Measurements from ENCODE around the gene PLEKHG3. TPM values are rescaled to one million over a fixed set of nuclear protein-coding genes. Genes with fewer than 3 reads are reported as not detected.

The PLEKHG3 gene
- total and polyA plus RNA-seq, 2 donors (not counting 1 experiment from before 2014, with no cell fraction given), result 0.17 to 3.0 TPM

DNA sequence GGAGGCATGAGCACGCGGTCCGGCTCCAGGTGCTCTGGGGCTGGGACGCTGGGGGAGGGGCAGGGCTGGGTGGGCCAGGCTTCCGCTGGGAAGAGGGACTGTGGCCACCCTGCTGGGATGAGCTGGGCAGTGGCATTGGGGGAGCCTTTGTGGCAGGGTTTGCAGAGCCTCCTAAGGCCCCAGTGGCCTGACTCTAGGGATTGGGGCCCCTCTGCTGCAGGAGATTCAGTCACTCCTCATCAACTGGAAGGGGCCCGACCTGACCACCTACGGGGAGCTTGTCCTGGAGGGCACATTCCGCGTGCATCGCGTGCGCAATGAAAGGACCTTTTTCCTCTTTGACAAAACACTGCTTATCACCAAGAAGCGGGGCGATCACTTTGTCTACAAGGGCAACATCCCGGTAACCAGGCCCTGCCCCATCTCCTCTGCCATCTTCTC, 26.9 kb downstream of the PLEKHG3 start:
- H3K4me2 ChIP-seq (ENCODE audit: extremely low read depth, insufficient read depth, low read length), result no peak overlapping the region
- H2AFZ ChIP-seq (ENCODE audit: low read length), result no peak overlapping the region
- no peaks in the 10 kb centered on the region for H3K4me1 ChIP-seq (ENCODE audit: control insufficient read depth, extremely low read depth, insufficient read depth, low read length)
- H3K27me3 ChIP-seq (ENCODE audit: control insufficient read depth, insufficient read depth, low read length), result no peaks in the 10 kb centered on the region
- no peaks in the 10 kb centered on the region for H3K36me3 ChIP-seq (ENCODE audit: control insufficient read depth, insufficient read depth, low read length)
- no peak overlapping the region for H3K9ac ChIP-seq (ENCODE audit: insufficient read depth, low read length)
- no peaks in the 10 kb centered on the region for H3K79me2 ChIP-seq (ENCODE audit: control insufficient read depth, insufficient read depth, low read length)
- no peak overlapping the region for H3K27ac ChIP-seq (ENCODE audit: insufficient read depth, low read length)
- H3K9me3 ChIP-seq (ENCODE audit: control insufficient read depth, insufficient read depth, low read depth, low read length), result no peaks in the 10 kb centered on the region
- no peak for TF ChIP-seq EZH2 (IDR thresholded peaks at IDR 0.05; ENCODE audit: low read length, missing control alignments)
- TF ChIP-seq, protein P1, sequence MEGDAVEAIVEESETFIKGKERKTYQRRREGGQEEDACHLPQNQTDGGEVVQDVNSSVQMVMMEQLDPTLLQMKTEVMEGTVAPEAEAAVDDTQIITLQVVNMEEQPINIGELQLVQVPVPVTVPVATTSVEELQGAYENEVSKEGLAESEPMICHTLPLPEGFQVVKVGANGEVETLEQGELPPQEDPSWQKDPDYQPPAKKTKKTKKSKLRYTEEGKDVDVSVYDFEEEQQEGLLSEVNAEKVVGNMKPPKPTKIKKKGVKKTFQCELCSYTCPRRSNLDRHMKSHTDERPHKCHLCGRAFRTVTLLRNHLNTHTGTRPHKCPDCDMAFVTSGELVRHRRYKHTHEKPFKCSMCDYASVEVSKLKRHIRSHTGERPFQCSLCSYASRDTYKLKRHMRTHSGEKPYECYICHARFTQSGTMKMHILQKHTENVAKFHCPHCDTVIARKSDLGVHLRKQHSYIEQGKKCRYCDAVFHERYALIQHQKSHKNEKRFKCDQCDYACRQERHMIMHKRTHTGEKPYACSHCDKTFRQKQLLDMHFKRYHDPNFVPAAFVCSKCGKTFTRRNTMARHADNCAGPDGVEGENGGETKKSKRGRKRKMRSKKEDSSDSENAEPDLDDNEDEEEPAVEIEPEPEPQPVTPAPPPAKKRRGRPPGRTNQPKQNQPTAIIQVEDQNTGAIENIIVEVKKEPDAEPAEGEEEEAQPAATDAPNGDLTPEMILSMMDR (conservative IDR thresholded peaks at IDR 0.05 in 1 of 2, IDR thresholded peaks at IDR 0.05 in 1 of 2; ENCODE audit: low read depth in 1 of 2, low read length in 2 of 2), result no peak
- no peak for DNase-seq (ENCODE audit: low read depth in 2 of 2)
- H4K20me1 ChIP-seq (ENCODE audit: control insufficient read depth, extremely low read depth, insufficient read depth, low read length), result no peaks in the 10 kb centered on the region
- no peak overlapping the region for H3K4me3 ChIP-seq (replicated peaks in 1 of 4; ENCODE audit: control extremely low read depth in 1 of 4, insufficient read depth in 1 of 4, low read depth in 3 of 4, low read length in 4 of 4)

DNA sequence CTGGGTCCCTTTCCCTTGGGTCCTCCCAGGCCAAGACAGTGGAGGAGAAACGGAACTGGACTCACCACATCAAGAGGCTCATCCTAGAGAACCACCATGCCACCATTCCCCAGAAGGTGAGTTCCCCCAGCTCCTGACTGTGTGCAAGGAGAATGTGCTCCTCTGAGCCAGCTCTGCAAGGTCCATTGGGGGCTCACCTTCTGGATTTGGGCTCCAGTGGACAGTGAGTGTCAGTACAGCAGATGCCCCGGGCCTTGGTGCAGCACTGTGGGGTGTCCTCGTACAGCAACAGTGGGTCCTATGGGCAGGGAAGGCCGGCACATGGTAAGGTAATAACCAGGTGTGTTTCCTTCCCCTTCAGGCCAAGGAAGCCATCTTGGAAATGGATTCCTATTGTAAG, 27.8 kb downstream of the PLEKHG3 start:
- Histone ChIP-seq H3K4me3 (replicated peaks in 1 of 4; ENCODE audit: control extremely low read depth in 1 of 4, insufficient read depth in 1 of 4, low read depth in 3 of 4, low read length in 4 of 4) (no peak overlapping the region), H3K36me3 (ENCODE audit: control insufficient read depth, insufficient read depth, low read length) (no peaks in the 10 kb centered on the region), H3K9ac (ENCODE audit: insufficient read depth, low read length) (no peak overlapping the region), H3K27me3 (ENCODE audit: control insufficient read depth, insufficient read depth, low read length) (no peaks in the 10 kb centered on the region), H3K4me1 (ENCODE audit: control insufficient read depth, extremely low read depth, insufficient read depth, low read length) (no peaks in the 10 kb centered on the region), H3K79me2 (ENCODE audit: control insufficient read depth, insufficient read depth, low read length) (no peaks in the 10 kb centered on the region), H2AFZ (ENCODE audit: low read length) (no peak overlapping the region), H3K4me2 (ENCODE audit: extremely low read depth, insufficient read depth, low read length) (no peak overlapping the region), H4K20me1 (ENCODE audit: control insufficient read depth, extremely low read depth, insufficient read depth, low read length) (no peaks in the 10 kb centered on the region), H3K27ac (ENCODE audit: insufficient read depth, low read length) (no peak overlapping the region), H3K9me3 (ENCODE audit: control insufficient read depth, insufficient read depth, low read depth, low read length) (no peaks in the 10 kb centered on the region)
- no peak for DNase-seq (ENCODE audit: low read depth in 2 of 2)
- no peak for TF ChIP-seq EZH2 (IDR thresholded peaks at IDR 0.05; ENCODE audit: low read length, missing control alignments)
- TF ChIP-seq, protein P1 (conservative IDR thresholded peaks at IDR 0.05 in 1 of 2, IDR thresholded peaks at IDR 0.05 in 1 of 2; ENCODE audit: low read depth in 1 of 2, low read length in 2 of 2), result no peak

DNA sequence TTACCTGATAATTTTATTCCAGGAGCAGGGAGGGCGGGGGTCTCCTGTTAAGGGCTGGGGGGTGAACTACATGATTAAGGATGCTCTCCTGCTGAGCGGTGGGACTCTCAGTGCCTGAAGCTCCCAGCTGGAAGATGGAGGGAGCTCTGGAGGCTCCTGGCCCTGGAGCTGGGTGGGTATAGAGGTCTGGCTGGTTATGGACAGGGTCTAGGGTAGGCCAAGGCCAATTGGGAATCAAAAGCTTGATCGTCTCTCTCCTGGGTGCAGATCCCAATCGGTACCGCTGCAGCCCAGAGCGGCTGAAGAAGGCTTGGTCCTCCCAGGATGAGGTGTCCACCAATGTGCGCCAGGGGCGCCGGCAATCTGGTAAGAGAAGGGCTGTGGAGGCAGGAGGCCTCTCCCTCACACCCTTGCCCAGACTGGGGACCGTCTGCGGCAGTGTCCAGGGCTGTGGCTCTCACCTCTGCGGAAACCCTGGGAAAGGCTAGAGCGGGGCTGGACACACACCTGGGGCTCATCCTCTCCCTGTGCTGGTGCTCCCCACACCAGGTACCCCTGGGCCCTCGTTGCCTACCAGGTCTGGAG, 28.4 kb downstream of the PLEKHG3 start:
- H3K4me3 ChIP-seq (replicated peaks in 1 of 4; ENCODE audit: control extremely low read depth in 1 of 4, insufficient read depth in 1 of 4, low read depth in 3 of 4, low read length in 4 of 4), result no peak overlapping the region
- no peaks in the 10 kb centered on the region for H3K27me3 ChIP-seq (ENCODE audit: control insufficient read depth, insufficient read depth, low read length)
- no peak overlapping the region for H3K4me2 ChIP-seq (ENCODE audit: extremely low read depth, insufficient read depth, low read length)
- TF ChIP-seq, protein P1 (conservative IDR thresholded peaks at IDR 0.05 in 1 of 2, IDR thresholded peaks at IDR 0.05 in 1 of 2; ENCODE audit: low read depth in 1 of 2, low read length in 2 of 2), result no peak
- H3K27ac ChIP-seq (ENCODE audit: insufficient read depth, low read length), result no peak overlapping the region
- H3K4me1 ChIP-seq (ENCODE audit: control insufficient read depth, extremely low read depth, insufficient read depth, low read length), result no peaks in the 10 kb centered on the region
- H3K79me2 ChIP-seq (ENCODE audit: control insufficient read depth, insufficient read depth, low read length), result no peaks in the 10 kb centered on the region
- DNase-seq (ENCODE audit: low read depth in 2 of 2), result no peak
- no peak overlapping the region for H2AFZ ChIP-seq (ENCODE audit: low read length)
- no peak overlapping the region for H3K9ac ChIP-seq (ENCODE audit: insufficient read depth, low read length)
- H3K36me3 ChIP-seq (ENCODE audit: control insufficient read depth, insufficient read depth, low read length), result no peaks in the 10 kb centered on the region
- H3K9me3 ChIP-seq (ENCODE audit: control insufficient read depth, insufficient read depth, low read depth, low read length), result no peaks in the 10 kb centered on the region
- no peaks in the 10 kb centered on the region for H4K20me1 ChIP-seq (ENCODE audit: control insufficient read depth, extremely low read depth, insufficient read depth, low read length)

All from fibroblast of lung (primary cell).